MM.1S (cell line): ENCODE measurements around the gene GZMH.

Source experiments
- DNase-seq: peaks from one replicate; pipeline ENCODE4 v3.0.0-alpha.2; 2015
- H2AFZ ChIP-seq: fragments of 300-600 bp; sonication (generic); 2 replicates; pipeline ENCODE4 v1.6.0; 2016; ENCODE audit warnings: antibody characterized with exemption, low read length
- H3F3A ChIP-seq: fragments of 300-600 bp; sonication (generic); 2 replicates; pipeline ENCODE4 v1.6.1; 2016; ENCODE audit warnings: mild to moderate bottlenecking, antibody characterized with exemption, low read length, moderate library complexity, mixed read lengths; ENCODE audit not compliant: insufficient read depth
- H3K27ac ChIP-seq: fragments of 300-600 bp; sonication (generic); 2 replicates; pipeline ENCODE4 v1.5.1; 2016; ENCODE audit warnings: mild to moderate bottlenecking, low read length
- H3K27me3 ChIP-seq: fragments of 300-600 bp; sonication (generic); replicated peaks from 2 replicates; pipeline ENCODE4 v1.6.0; 2016; ENCODE audit warnings: low read length; ENCODE audit not compliant: insufficient read depth
- H3K36me3 ChIP-seq: fragments of 300-600 bp; sonication (generic); replicated peaks from 2 replicates; pipeline ENCODE4 v1.6.1; 2016; ENCODE audit warnings: mild to moderate bottlenecking, low read length, mixed read lengths; ENCODE audit not compliant: insufficient read depth
- H3K4me1 ChIP-seq: fragments of 300-600 bp; sonication (generic); 2 replicates; pipeline ENCODE4 v1.6.1; 2016; ENCODE audit warnings: low read length, mixed read lengths
- H3K4me2 ChIP-seq: fragments of 300-600 bp; sonication (generic); 2 replicates; pipeline ENCODE4 v1.6.0; 2016; ENCODE audit warnings: low read depth, low read length
- H3K4me3 ChIP-seq: fragments of 300-600 bp; sonication (generic); 2 replicates; pipeline ENCODE4 v1.5.1; 2016; ENCODE audit warnings: low read length, mixed read lengths
- H3K79me2 ChIP-seq: fragments of 300-600 bp; sonication (generic); 2 replicates; pipeline ENCODE4 v1.6.1; 2016; ENCODE audit warnings: mixed run types, low read length, mixed read lengths
- H3K9ac ChIP-seq: fragments of 300-600 bp; sonication (generic); 2 replicates; pipeline ENCODE4 v1.6.1; 2016; ENCODE audit warnings: low read length, mixed read lengths
- H3K9me2 ChIP-seq: fragments of 300-600 bp; sonication (generic); replicated peaks from 2 replicates; pipeline ENCODE4 v1.6.1; 2016; ENCODE audit warnings: mild to moderate bottlenecking, low read length, mixed read lengths; ENCODE audit not compliant: insufficient read depth
- H3K9me3 ChIP-seq: fragments of 300-600 bp; sonication (generic); replicated peaks from 2 replicates; pipeline ENCODE4 v1.6.1; 2016; ENCODE audit warnings: mild to moderate bottlenecking, low read length, mixed read lengths; ENCODE audit not compliant: insufficient read depth
- H4K20me1 ChIP-seq: fragments of 300-600 bp; sonication (generic); 2 replicates; pipeline ENCODE4 v1.6.1; 2016; ENCODE audit warnings: mild to moderate bottlenecking, low read length, moderate library complexity, mixed read lengths; ENCODE audit not compliant: insufficient read depth
- CTCF ChIP-seq: fragments of 300-600 bp; sonication (generic); IDR thresholded peaks from 2 replicates; pipeline ENCODE4 v1.5.1; 2016; ENCODE audit warnings: antibody characterized with exemption, low read length, mixed read lengths
- EZH2 ChIP-seq: fragments of 300-600 bp; sonication (generic); optimal IDR thresholded peaks from 2 replicates; pipeline ENCODE3; 2017; ENCODE audit warnings: low read depth, mild to moderate bottlenecking, antibody characterized with exemption, low read length, mixed read lengths
- EZH2phosphoT487 ChIP-seq: fragments of 300-600 bp; sonication (generic); IDR thresholded peaks from 2 replicates; pipeline ENCODE4 v1.6.1; 2018; ENCODE audit warnings: antibody characterized with exemption, low read length

GZMH gene

GRCh38 chr14:24634158-24634557 is 24.7 kb upstream of the GZMH start, which contains the start of gene GZMB:
GZMB (minus strand) TSS chr14:24634190; CDS start chr14:24634160, 30 bp downstream.
- no peak within 1 kb of the TSS for H3K9ac ChIP-seq
- no peak within 1 kb of the TSS for H3K4me2 ChIP-seq
- H3K27me3 ChIP-seq, result no peaks in the 10 kb centered on the region
- no peak for TF ChIP-seq EZH2
- TF ChIP-seq CTCF, result no peak
- TF ChIP-seq EZH2phosphoT487, result no peak
- H3K9me3 ChIP-seq, result no peaks in the 10 kb centered on the region
- no peaks in the 10 kb centered on the region for H3K36me3 ChIP-seq
- H3K4me1 ChIP-seq, result no peaks in the 10 kb centered on the region
- H3K4me3 ChIP-seq, result no peak within 1 kb of the TSS
- DNase-seq, result no peak
- no peaks in the 10 kb centered on the region for H3K9me2 ChIP-seq
- no peaks in the 10 kb centered on the region for H3F3A ChIP-seq
- H3K79me2 ChIP-seq, result no peaks in the 10 kb centered on the region
- no peak within 1 kb of the TSS for H3K27ac ChIP-seq
- H4K20me1 ChIP-seq, result no peaks in the 10 kb centered on the region
- no peak within 1 kb of the TSS for H2AFZ ChIP-seq

- Histone ChIP-seq H3K4me2 (no peak overlapping the region), H3K27ac (no peak overlapping the region), H3K79me2 (no peaks in the 10 kb centered on the region), H3K9me2 (no peaks in the 10 kb centered on the region), H4K20me1 (no peaks in the 10 kb centered on the region), H3F3A (no peaks in the 10 kb centered on the region), H3K4me3 (no peak overlapping the region), H3K9ac (no peak overlapping the region), H2AFZ (no peak overlapping the region), H3K9me3 (no peaks in the 10 kb centered on the region), H3K27me3 (no peaks in the 10 kb centered on the region), H3K36me3 (no peaks in the 10 kb centered on the region), H3K4me1 (no peaks in the 10 kb centered on the region)
- no peak for DNase-seq
- TF ChIP-seq EZH2phosphoT487 (no peak), CTCF (no peak), EZH2 (no peak)
These were observed 23.9 kb upstream of the GZMH start for GRCh38 chr14:24633353-24633752.

- Histone ChIP-seq H3K27ac (no peak overlapping the region), H3K36me3 (no peaks in the 10 kb centered on the region), H3F3A (no peaks in the 10 kb centered on the region), H3K4me1 (no peaks in the 10 kb centered on the region), H2AFZ (no peak overlapping the region), H3K9me3 (no peaks in the 10 kb centered on the region), H3K4me3 (no peak overlapping the region), H3K27me3 (no peaks in the 10 kb centered on the region), H3K9me2 (no peaks in the 10 kb centered on the region), H4K20me1 (no peaks in the 10 kb centered on the region), H3K4me2 (no peak overlapping the region), H3K9ac (no peak overlapping the region), H3K79me2 (no peaks in the 10 kb centered on the region)
- TF ChIP-seq EZH2, result no peak
- TF ChIP-seq EZH2phosphoT487, result no peak
- TF ChIP-seq CTCF, result no peak
- DNase-seq, result no peak
These were observed 23.3 kb upstream of the GZMH start for GRCh38 chr14:24632761-24633160.

- Histone ChIP-seq H3K27me3 (no peaks in the 10 kb centered on the region), H4K20me1 (no peaks in the 10 kb centered on the region), H3K27ac (no peak overlapping the region), H3K9me3 (no peaks in the 10 kb centered on the region), H3K9me2 (no peaks in the 10 kb centered on the region), H3F3A (no peaks in the 10 kb centered on the region), H3K4me2 (no peak overlapping the region), H2AFZ (no peak overlapping the region), H3K36me3 (no peaks in the 10 kb centered on the region), H3K4me1 (no peaks in the 10 kb centered on the region), H3K9ac (no peak overlapping the region), H3K79me2 (no peaks in the 10 kb centered on the region), H3K4me3 (no peak overlapping the region)
- DNase-seq, result no peak
- no peak for TF ChIP-seq EZH2phosphoT487
- TF ChIP-seq EZH2, result no peak
- no peak for TF ChIP-seq CTCF
These were observed 22.9 kb upstream of the GZMH start for GRCh38 chr14:24632336-24632735.
